Gastrocnemius medialis (tissue), 4 donors: Measurements from ENCODE around the gene DIRAS2.

Experiments
- POLR2A ChIP-seq, 2 donors: fragments of 450-650 bp; IDR thresholded peaks; one replicate each; pipeline ENCODE4 v1.6.1; 2017; ENCODE audit warnings: antibody characterized with exemption in 2 of 2, mild to moderate bottlenecking in 2 of 2, moderate library complexity in 2 of 2
- TF ChIP-seq, protein P1 (sequence below), 5 experiments: fragments of 450-650 bp in 3 of 5; fragments of 200-600 bp in 2 of 5; sonication (generic) in 2 of 5; IDR thresholded peaks in 4 of 5; conservative IDR thresholded peaks in 1 of 5; 1 replicate in 4 of 5; 2 replicates in 1 of 5; pipeline ENCODE4 v1.5.1; 2016 to 2019; ENCODE audit warnings: antibody characterized with exemption in 5 of 5, mild to moderate bottlenecking in 3 of 5, moderate library complexity in 3 of 5

DNA sequence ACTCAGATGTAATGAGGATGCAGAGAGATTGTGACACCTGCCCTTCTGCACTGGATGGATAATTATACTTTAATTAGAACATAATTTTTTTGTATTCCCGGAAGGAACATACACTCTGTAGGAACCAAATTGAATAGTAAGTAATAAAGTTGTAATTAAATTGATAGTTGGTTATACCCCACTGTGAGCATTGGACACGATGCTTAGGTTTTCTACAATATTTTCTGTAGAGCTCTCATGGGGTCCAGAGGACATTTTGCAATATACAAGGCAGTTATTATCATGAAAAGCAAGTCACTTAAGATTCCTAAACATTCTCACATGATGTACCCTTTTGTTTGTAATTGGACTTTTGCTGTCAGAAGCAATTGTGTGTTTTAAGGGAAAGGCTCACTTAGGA, 63.4 kb downstream of the DIRAS2 start:
- TF ChIP-seq, protein P1, sequence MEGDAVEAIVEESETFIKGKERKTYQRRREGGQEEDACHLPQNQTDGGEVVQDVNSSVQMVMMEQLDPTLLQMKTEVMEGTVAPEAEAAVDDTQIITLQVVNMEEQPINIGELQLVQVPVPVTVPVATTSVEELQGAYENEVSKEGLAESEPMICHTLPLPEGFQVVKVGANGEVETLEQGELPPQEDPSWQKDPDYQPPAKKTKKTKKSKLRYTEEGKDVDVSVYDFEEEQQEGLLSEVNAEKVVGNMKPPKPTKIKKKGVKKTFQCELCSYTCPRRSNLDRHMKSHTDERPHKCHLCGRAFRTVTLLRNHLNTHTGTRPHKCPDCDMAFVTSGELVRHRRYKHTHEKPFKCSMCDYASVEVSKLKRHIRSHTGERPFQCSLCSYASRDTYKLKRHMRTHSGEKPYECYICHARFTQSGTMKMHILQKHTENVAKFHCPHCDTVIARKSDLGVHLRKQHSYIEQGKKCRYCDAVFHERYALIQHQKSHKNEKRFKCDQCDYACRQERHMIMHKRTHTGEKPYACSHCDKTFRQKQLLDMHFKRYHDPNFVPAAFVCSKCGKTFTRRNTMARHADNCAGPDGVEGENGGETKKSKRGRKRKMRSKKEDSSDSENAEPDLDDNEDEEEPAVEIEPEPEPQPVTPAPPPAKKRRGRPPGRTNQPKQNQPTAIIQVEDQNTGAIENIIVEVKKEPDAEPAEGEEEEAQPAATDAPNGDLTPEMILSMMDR (IDR thresholded peaks at IDR 0.05 in 4 of 5, conservative IDR thresholded peaks at IDR 0.05 in 1 of 5), result no peak
- TF ChIP-seq POLR2A (IDR thresholded peaks at IDR 0.05), result no peak
